NCI-H1694 (cell line): ENCODE results near the gene TBC1D8.
A peak's percentile ranks its signal among the peaks of the same experiment; 100 is the strongest.
"Not testable (repeated sequence)": the region's sequence is repeated elsewhere in the genome, so short reads cannot be mapped to it uniquely, and the experiment has no call there.

Experiments used
- DNase-seq: peaks from one replicate; lab custom pipeline; 2025; lab: John Stamatoyannopoulos, UW

The TBC1D8 gene

GRCh38 chr2:101151146-101151858 is at the start of gene TBC1D8:
Gene TBC1D8 (minus strand): TSS chr2:101151382. CDS start chr2:101151253, 129 bp downstream.
- peak; percentile 56 for DNase-seq

- no peak for DNase-seq
These were observed 49.5 kb upstream of the TBC1D8 start for GRCh38 chr2:101200676-101201075.

GRCh38 chr2:101199251-101199791 is 48.1 kb upstream of the TBC1D8 start:
- no peak for DNase-seq

GRCh38 chr2:101197814-101198213 is 46.6 kb upstream of the TBC1D8 start:
- no peak for DNase-seq

- DNase-seq = no peak
These were observed 46.1 kb upstream of the TBC1D8 start for GRCh38 chr2:101197215-101197745.

- DNase-seq = no peak
These were observed 44.9 kb upstream of the TBC1D8 start for GRCh38 chr2:101195871-101196661.

GRCh38 chr2:101193033-101193626 is 41.9 kb upstream of the TBC1D8 start:
- no peak for DNase-seq

- DNase-seq = no peak
These were observed 39.8 kb upstream of the TBC1D8 start for GRCh38 chr2:101190747-101191516.

- peak; percentile 7 for DNase-seq
These were observed 37.7 kb upstream of the TBC1D8 start for GRCh38 chr2:101188683-101189405.

- no peak for DNase-seq
These were observed 35.9 kb upstream of the TBC1D8 start for GRCh38 chr2:101187131-101187530.

GRCh38 chr2:101185656-101186055 is 34.5 kb upstream of the TBC1D8 start:
- DNase-seq = no peak

GRCh38 chr2:101185085-101185484 is 33.9 kb upstream of the TBC1D8 start:
- no peak for DNase-seq

- no peak for DNase-seq
These were observed 28.8 kb upstream of the TBC1D8 start for GRCh38 chr2:101179982-101180381.

- no peak for DNase-seq
These were observed 25.6 kb upstream of the TBC1D8 start for GRCh38 chr2:101176803-101177202.

- DNase-seq = no peak
These were observed 24.8 kb upstream of the TBC1D8 start for GRCh38 chr2:101175991-101176390.

- no peak for DNase-seq
These were observed 22.6 kb upstream of the TBC1D8 start for GRCh38 chr2:101173707-101174295.

GRCh38 chr2:101169822-101170221 is 18.6 kb upstream of the TBC1D8 start:
- not testable (repeated sequence) for DNase-seq

GRCh38 chr2:101168706-101169105 is 17.5 kb upstream of the TBC1D8 start:
- no peak for DNase-seq

- DNase-seq = not testable (repeated sequence)
These were observed 16.4 kb upstream of the TBC1D8 start for GRCh38 chr2:101167532-101167931.

GRCh38 chr2:101164021-101164420 is 12.8 kb upstream of the TBC1D8 start:
- DNase-seq = no peak
